ENCODE results near the gene S1PR5. TPM values are rescaled to one million over a fixed set of nuclear protein-coding genes. Genes with fewer than 3 reads are reported as not detected.
A peak's percentile ranks its signal among the peaks of the same experiment; 100 is the strongest.

Gene S1PR5
- total and polyA plus RNA-seq, 9 of the 15 experiments (the other 6 are each of a cell fraction or from before 2014, with no cell fraction given) = 0.03 to 0.54 (median 0.35) TPM; not detected in 4

DNA sequence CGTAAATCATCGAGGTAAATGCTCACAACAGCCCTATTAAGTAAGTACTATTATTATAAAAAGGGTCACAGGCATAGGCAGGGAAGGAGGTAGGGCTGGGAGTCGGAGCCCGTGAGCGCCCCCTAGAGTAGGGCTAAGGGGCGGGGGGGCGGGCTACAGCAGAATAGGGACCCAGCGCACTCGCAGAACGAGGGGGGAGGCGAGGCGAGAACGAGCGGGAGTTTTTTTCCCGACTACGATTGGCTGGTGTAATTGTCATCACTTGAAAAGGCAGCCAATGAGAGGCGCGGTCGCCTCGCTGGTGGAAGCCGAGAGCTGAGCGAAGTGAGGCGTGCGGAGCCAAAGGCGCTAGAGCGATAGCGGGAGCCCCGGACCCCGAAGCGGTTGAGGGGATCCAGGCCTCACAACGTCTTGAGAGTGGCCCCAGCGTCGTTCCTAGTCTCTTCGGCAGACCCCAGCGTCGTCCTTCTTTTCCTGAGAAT, 38.3 kb downstream of the S1PR5 start (continued):
- TF ChIP-seq EP400 (IDR thresholded peaks at IDR 0.05) (no peak), CBFA2T3 (IDR thresholded peaks at IDR 0.05) (no peak), ZNF445 (CRISPR knock-in tag; IDR thresholded peaks at IDR 0.05; ENCODE audit: low read depth) (no peak), ZNF121 (CRISPR knock-in tag; conservative IDR thresholded peaks at IDR 0.05) (no peak), MCM3 (IDR thresholded peaks at IDR 0.05) (no peak), EZH2 (IDR thresholded peaks at IDR 0.05; ENCODE audit: borderline replicate concordance, low read depth, low read length) (no peak), KDM2B (CRISPR knock-in tag; IDR thresholded peaks at IDR 0.05) (no peak), XRCC5 (IDR thresholded peaks at IDR 0.05; ENCODE audit: low read depth, low read length) (no peak), SMARCE1 (IDR thresholded peaks at IDR 0.05) (no peak), CHD4 (IDR thresholded peaks at IDR 0.05; ENCODE audit: insufficient read depth, insufficient replicate concordance, low read depth, low read length, poor library complexity, severe bottlenecking) (no peak), ZNF140 (CRISPR knock-in tag; IDR thresholded peaks at IDR 0.05) (no peak), MAZ (CRISPR knock-in tag; conservative IDR thresholded peaks at IDR 0.05 in 1 of 2, IDR thresholded peaks at IDR 0.05 in 1 of 2) (peak in 1 of 2 experiments; percentile 93; a peak in 2 of 4 replicates), EWSR1 (IDR thresholded peaks at IDR 0.05; ENCODE audit: borderline replicate concordance, low read depth, partially characterized antibody) (no peak), DNMT1 (IDR thresholded peaks at IDR 0.05) (no peak), MTA3 (IDR thresholded peaks at IDR 0.05; ENCODE audit: borderline replicate concordance) (no peak), ASH1L (IDR thresholded peaks at IDR 0.05; ENCODE audit: borderline replicate concordance, low read depth, partially characterized antibody) (peak; percentile 63), ZNF696 (CRISPR knock-in tag; conservative IDR thresholded peaks at IDR 0.05) (no peak), SMAD1 (IDR thresholded peaks at IDR 0.05; ENCODE audit: low read depth, low read length, partially characterized antibody) (no peak), ZNF717 (CRISPR knock-in tag; IDR thresholded peaks at IDR 0.05) (no peak), XRCC4 (IDR thresholded peaks at IDR 0.05; ENCODE audit: extremely low read depth, insufficient read depth, insufficient read length) (no peak), DDX20 (tag; IDR thresholded peaks at IDR 0.05; ENCODE audit: low read depth) (no peak), FOS (IDR thresholded peaks at IDR 0.05; ENCODE audit: extremely low read depth, insufficient read length) (peak; percentile 71), HCFC1 (IDR thresholded peaks at IDR 0.05; ENCODE audit: low read depth, low read length) (no peak), HOXB6 (CRISPR knock-in tag; IDR thresholded peaks at IDR 0.05; ENCODE audit: borderline replicate concordance) (no peak), FOSL1 (tag; conservative IDR thresholded peaks at IDR 0.05) (no peak), KDM4B (IDR thresholded peaks at IDR 0.05; ENCODE audit: borderline replicate concordance in 2 of 2, low read depth in 1 of 2) (0 out of 4 replicates have a peak, but pooled peaks of 1 of the 2 experiments have one; percentile 22), MYNN (IDR thresholded peaks at IDR 0.05) (no peak), MYNN (CRISPR knock-in tag; IDR thresholded peaks at IDR 0.05) (no peak)
- TF ChIP-seq, protein P1, sequence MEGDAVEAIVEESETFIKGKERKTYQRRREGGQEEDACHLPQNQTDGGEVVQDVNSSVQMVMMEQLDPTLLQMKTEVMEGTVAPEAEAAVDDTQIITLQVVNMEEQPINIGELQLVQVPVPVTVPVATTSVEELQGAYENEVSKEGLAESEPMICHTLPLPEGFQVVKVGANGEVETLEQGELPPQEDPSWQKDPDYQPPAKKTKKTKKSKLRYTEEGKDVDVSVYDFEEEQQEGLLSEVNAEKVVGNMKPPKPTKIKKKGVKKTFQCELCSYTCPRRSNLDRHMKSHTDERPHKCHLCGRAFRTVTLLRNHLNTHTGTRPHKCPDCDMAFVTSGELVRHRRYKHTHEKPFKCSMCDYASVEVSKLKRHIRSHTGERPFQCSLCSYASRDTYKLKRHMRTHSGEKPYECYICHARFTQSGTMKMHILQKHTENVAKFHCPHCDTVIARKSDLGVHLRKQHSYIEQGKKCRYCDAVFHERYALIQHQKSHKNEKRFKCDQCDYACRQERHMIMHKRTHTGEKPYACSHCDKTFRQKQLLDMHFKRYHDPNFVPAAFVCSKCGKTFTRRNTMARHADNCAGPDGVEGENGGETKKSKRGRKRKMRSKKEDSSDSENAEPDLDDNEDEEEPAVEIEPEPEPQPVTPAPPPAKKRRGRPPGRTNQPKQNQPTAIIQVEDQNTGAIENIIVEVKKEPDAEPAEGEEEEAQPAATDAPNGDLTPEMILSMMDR (IDR thresholded peaks at IDR 0.05 in 2 of 3, conservative IDR thresholded peaks at IDR 0.05 in 1 of 3; ENCODE audit: insufficient read depth in 2 of 3, low read depth in 1 of 3, low read length in 3 of 3) = peak; percentile 61 to 78 (median 62)
- TF ChIP-seq, protein P2, sequence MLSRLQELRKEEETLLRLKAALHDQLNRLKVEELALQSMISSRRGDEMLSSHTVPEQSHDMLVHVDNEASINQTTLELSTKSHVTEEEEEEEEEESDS (CRISPR knock-in tag; IDR thresholded peaks at IDR 0.05) = no peak

Measured in K562 (cell line).